HFFc6 (cell line): ENCODE results near the gene DUSP12. TPM values are rescaled to one million over a fixed set of nuclear protein-coding genes. Genes with fewer than 3 reads are reported as not detected.

Experiments used
- DNase-seq: peaks from one replicate; pipeline ENCODE4 v3.0.0-alpha.2; 2018
- H3K27ac Mint-ChIP-seq: 2 replicates; pipeline ENCODE4 v1.8.0; 2020; ENCODE audit warnings: mild to moderate bottlenecking, mixed read lengths
- H3K27me3 Mint-ChIP-seq: 2 replicates; pipeline ENCODE4 v1.8.0; 2021; ENCODE audit warnings: mild to moderate bottlenecking, moderate library complexity, mixed read lengths; ENCODE audit not compliant: insufficient read depth
- H3K36me3 Mint-ChIP-seq: 2 replicates; pipeline ENCODE4 v1.8.0; 2021; ENCODE audit warnings: low read depth, mixed read lengths
- H3K4me1 Mint-ChIP-seq: 2 replicates; pipeline ENCODE4 v1.8.0; 2020; ENCODE audit warnings: low read depth, mixed read lengths
- H3K4me3 Mint-ChIP-seq: 2 replicates; pipeline ENCODE4 v1.8.0; 2020; ENCODE audit warnings: mild to moderate bottlenecking, moderate library complexity, mixed read lengths
- H3K9me3 Mint-ChIP-seq: 2 replicates; pipeline ENCODE4 v1.8.0; 2020; ENCODE audit warnings: mild to moderate bottlenecking, mixed read lengths
- total RNA-seq, 6 experiments: library from RNA; stranded (reverse); fragmentation: NEBNext Ultra II Directional; extraction: Animal tissue kit (Norgen Biotek cat#: 25700); gene quantifications; 2 replicates in 1 of 6; 3 replicates in 5 of 6; pipeline ENCODE4 v1.2.3, GENCODE V29; 2021
- TF ChIP-seq, protein P1 (sequence below): fragments of 200-600 bp; sonication (generic); IDR thresholded peaks from 2 replicates; pipeline ENCODE4 v1.5.0; 2021; ENCODE audit warnings: antibody characterized with exemption, mild to moderate bottlenecking

DUSP12 gene
- total RNA-seq, 6 experiments from 2014 or later, result 31.9 to 38.0 (median 36.4) TPM

- no peaks in the 10 kb centered on the region for H3K27me3 Mint-ChIP-seq
- H3K4me1 Mint-ChIP-seq, result peaks cover 88% of the 10 kb centered on the region
- H3K36me3 Mint-ChIP-seq, result no peaks in the 10 kb centered on the region
- peak overlapping the region; percentile 76 for H3K27ac Mint-ChIP-seq
- H3K4me3 Mint-ChIP-seq, result no peak overlapping the region
- DNase-seq, result no peak
- no peaks in the 10 kb centered on the region for H3K9me3 Mint-ChIP-seq
- TF ChIP-seq, protein P1, sequence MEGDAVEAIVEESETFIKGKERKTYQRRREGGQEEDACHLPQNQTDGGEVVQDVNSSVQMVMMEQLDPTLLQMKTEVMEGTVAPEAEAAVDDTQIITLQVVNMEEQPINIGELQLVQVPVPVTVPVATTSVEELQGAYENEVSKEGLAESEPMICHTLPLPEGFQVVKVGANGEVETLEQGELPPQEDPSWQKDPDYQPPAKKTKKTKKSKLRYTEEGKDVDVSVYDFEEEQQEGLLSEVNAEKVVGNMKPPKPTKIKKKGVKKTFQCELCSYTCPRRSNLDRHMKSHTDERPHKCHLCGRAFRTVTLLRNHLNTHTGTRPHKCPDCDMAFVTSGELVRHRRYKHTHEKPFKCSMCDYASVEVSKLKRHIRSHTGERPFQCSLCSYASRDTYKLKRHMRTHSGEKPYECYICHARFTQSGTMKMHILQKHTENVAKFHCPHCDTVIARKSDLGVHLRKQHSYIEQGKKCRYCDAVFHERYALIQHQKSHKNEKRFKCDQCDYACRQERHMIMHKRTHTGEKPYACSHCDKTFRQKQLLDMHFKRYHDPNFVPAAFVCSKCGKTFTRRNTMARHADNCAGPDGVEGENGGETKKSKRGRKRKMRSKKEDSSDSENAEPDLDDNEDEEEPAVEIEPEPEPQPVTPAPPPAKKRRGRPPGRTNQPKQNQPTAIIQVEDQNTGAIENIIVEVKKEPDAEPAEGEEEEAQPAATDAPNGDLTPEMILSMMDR, result no peak
Measured at GRCh38 chr1:161728376-161729226, 21.0 kb upstream of the DUSP12 start.

- Mint-ChIP-seq H3K4me3 (peak overlapping the region; percentile 8), H3K27me3 (no peaks in the 10 kb centered on the region), H3K4me1 (peaks cover 90% of the 10 kb centered on the region), H3K9me3 (no peaks in the 10 kb centered on the region), H3K27ac (peak overlapping the region; percentile 76), H3K36me3 (no peaks in the 10 kb centered on the region)
- DNase-seq, result peak; percentile 69
- TF ChIP-seq, protein P1, result no peak
Measured at GRCh38 chr1:161730050-161730564, 19.5 kb upstream of the DUSP12 start.

- no peak overlapping the region; the same call in 1 of the 2 replicates for H3K4me3 Mint-ChIP-seq
- H3K9me3 Mint-ChIP-seq, result no peaks in the 10 kb centered on the region
- H3K27me3 Mint-ChIP-seq, result no peaks in the 10 kb centered on the region
- TF ChIP-seq, protein P1, result no peak
- no peaks in the 10 kb centered on the region for H3K36me3 Mint-ChIP-seq
- peak overlapping the region; percentile 76 for H3K27ac Mint-ChIP-seq
- DNase-seq, result no peak
- peaks cover 90% of the 10 kb centered on the region for H3K4me1 Mint-ChIP-seq
Measured at GRCh38 chr1:161731241-161731640, 18.3 kb upstream of the DUSP12 start.

DNA sequence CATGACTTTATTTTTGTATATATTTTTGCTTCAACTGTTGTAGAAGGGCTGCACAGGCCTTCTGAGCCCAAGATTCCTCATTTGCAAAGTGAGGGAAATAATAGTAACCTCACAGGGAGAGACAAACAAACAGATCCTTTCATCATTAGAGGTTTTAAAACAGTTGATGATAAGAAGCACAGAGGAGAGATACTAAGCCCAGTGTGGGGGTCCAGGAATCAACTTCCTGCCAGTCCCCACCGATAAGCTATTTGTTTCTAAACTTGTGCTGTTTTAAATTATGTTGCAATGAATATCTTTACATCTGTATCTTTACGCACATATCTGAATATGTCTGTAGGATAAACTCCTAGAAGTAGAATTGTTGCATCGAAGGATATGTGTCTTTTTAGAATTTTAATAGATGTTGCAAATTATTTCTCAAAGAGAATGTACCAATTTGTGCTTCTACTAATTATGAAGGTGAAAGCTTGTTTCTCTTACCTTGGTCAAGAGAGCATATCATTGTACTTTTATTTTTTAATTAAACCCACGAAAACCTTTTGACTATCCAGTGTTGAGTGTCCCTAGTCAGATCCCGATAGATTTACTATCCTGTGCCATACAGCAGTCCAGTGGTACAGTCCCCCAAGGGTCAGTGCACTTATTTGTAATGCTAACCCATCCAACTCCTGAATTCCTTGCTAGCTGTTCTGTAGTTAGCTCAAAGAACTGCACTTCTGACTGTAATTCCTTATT lies 17.4 kb upstream of the DUSP12 start:
- H3K36me3 Mint-ChIP-seq, result no peaks in the 10 kb centered on the region

GRCh38 chr1:161733526-161733925 lies 16.1 kb upstream of the DUSP12 start:
- TF ChIP-seq, protein P1, result no peak
- Mint-ChIP-seq H3K27ac (peak overlapping the region; percentile 83), H3K36me3 (no peaks in the 10 kb centered on the region), H3K4me1 (peaks cover 98% of the 10 kb centered on the region), H3K27me3 (no peaks in the 10 kb centered on the region), H3K9me3 (no peaks in the 10 kb centered on the region), H3K4me3 (no peak overlapping the region)
- peak; percentile 93 for DNase-seq

More for the DNA sequence above, 17.4 kb upstream of the DUSP12 start:
- Mint-ChIP-seq H3K27me3 (no peaks in the 10 kb centered on the region), H3K9me3 (no peaks in the 10 kb centered on the region), H3K27ac (peak overlapping the region; percentile 83), H3K4me3 (no peak overlapping the region), H3K4me1 (peaks cover 98% of the 10 kb centered on the region)
- no peak for DNase-seq
- TF ChIP-seq, protein P1, result no peak
